H9 (cell line): ENCODE results near the gene OSTN. TPM values are rescaled to one million over a fixed set of nuclear protein-coding genes. Genes with fewer than 3 reads are reported as not detected.

ENCODE experiments used
- DNase-seq: peaks from one replicate; pipeline ENCODE4 v3.0.0-alpha.2; 2017
- H2AFZ ChIP-seq: one replicate; pipeline ENCODE4 v1.6.1; 2013; ENCODE audit warnings: mild to moderate bottlenecking, low read length, control low read depth, moderate library complexity
- H2AK5ac ChIP-seq: 2 replicates; pipeline ENCODE4 v1.6.1; 2013; ENCODE audit warnings: low read length, control low read depth, mixed read lengths; ENCODE audit not compliant: insufficient read length
- H2BK120ac ChIP-seq: one replicate; pipeline ENCODE4 v1.6.1; 2013; ENCODE audit warnings: low read depth, mild to moderate bottlenecking, low read length, control low read depth, inconsistent platforms; ENCODE audit not compliant: poor library complexity, severe bottlenecking
- H2BK12ac ChIP-seq: 2 replicates; pipeline ENCODE4 v1.6.1; 2013; ENCODE audit warnings: low read length, control low read depth, mixed read lengths, low read depth; ENCODE audit not compliant: insufficient read length
- H2BK15ac ChIP-seq: 2 replicates; pipeline ENCODE4 v1.6.1; 2013; ENCODE audit warnings: low read depth, low read length, control low read depth
- H2BK20ac ChIP-seq: one replicate; pipeline ENCODE4 v1.6.1; 2013; ENCODE audit warnings: low read depth, mild to moderate bottlenecking, low read length, control low read depth, inconsistent platforms; ENCODE audit not compliant: poor library complexity, severe bottlenecking
- H2BK5ac ChIP-seq: 2 replicates; pipeline ENCODE4 v1.6.1; 2013; ENCODE audit warnings: low read length, control low read depth, mixed read lengths; ENCODE audit not compliant: insufficient read length
- H3K14ac ChIP-seq: 2 replicates; pipeline ENCODE4 v1.6.1; 2013; ENCODE audit warnings: low read length, control low read depth; ENCODE audit not compliant: insufficient read depth
- H3K18ac ChIP-seq: 2 replicates; pipeline ENCODE4 v1.6.1; 2013; ENCODE audit warnings: low read depth, mild to moderate bottlenecking, mixed read lengths, low read length, control low read depth; ENCODE audit not compliant: insufficient read length
- H3K23ac ChIP-seq: 2 replicates; pipeline ENCODE4 v1.6.1; 2013; ENCODE audit warnings: low read length, control low read depth, mixed read lengths, low read depth; ENCODE audit not compliant: insufficient read length
- H3K23me2 ChIP-seq: 2 replicates; pipeline ENCODE4 v1.6.1; 2013; ENCODE audit warnings: low read depth, mild to moderate bottlenecking, mixed read lengths, low read length, control low read depth; ENCODE audit not compliant: insufficient read length, poor library complexity, severe bottlenecking
- H3K27ac ChIP-seq: 2 replicates; pipeline ENCODE4 v1.5.1; 2013; ENCODE audit warnings: low read length, control low read depth, mixed read lengths, low read depth; ENCODE audit not compliant: insufficient read length
- H3K27me3 ChIP-seq: 2 replicates; pipeline ENCODE4 v1.6.1; 2013; ENCODE audit warnings: low read length, control low read depth, inconsistent platforms; ENCODE audit not compliant: insufficient read depth
- H3K4ac ChIP-seq: 2 replicates; pipeline ENCODE4 v1.6.1; 2013; ENCODE audit warnings: low read depth, mild to moderate bottlenecking, control low read depth, inconsistent platforms, low read length, moderate library complexity
- H3K4me1 ChIP-seq: 2 replicates; pipeline ENCODE4 v1.6.1; 2013; ENCODE audit warnings: low read length, control low read depth, inconsistent platforms; ENCODE audit not compliant: insufficient read depth
- H3K4me2 ChIP-seq: 2 replicates; pipeline ENCODE4 v1.6.1; 2013; ENCODE audit warnings: low read length, control low read depth, mixed read lengths; ENCODE audit not compliant: insufficient read length, insufficient read depth
- H3K56ac ChIP-seq: 2 replicates; pipeline ENCODE4 v1.6.1; 2013; ENCODE audit warnings: low read depth, mild to moderate bottlenecking, mixed read lengths, low read length, control low read depth; ENCODE audit not compliant: insufficient read length
- H3K79me1 ChIP-seq: 2 replicates; pipeline ENCODE4 v1.6.1; 2013; ENCODE audit warnings: low read depth, mild to moderate bottlenecking, moderate library complexity, low read length, control low read depth, inconsistent platforms; ENCODE audit not compliant: insufficient read depth, poor library complexity, severe bottlenecking
- H3K79me2 ChIP-seq: 2 replicates; pipeline ENCODE4 v1.6.1; 2013; ENCODE audit warnings: low read length, control low read depth, inconsistent platforms; ENCODE audit not compliant: insufficient read depth
- H3K9ac ChIP-seq: 2 replicates; pipeline ENCODE4 v1.6.1; 2013; ENCODE audit warnings: low read length, control low read depth, mixed read lengths; ENCODE audit not compliant: insufficient read length; ENCODE audit errors: extremely low read depth
- H3K9me3 ChIP-seq: one replicate; pipeline ENCODE4 v1.6.1; 2013; ENCODE audit warnings: low read depth, low read length, inconsistent platforms; ENCODE audit not compliant: control insufficient read depth
- H3T11ph ChIP-seq: one replicate; pipeline ENCODE4 v1.6.1; 2013; ENCODE audit warnings: mild to moderate bottlenecking, low read length, control low read depth, inconsistent platforms
- H4K20me1 ChIP-seq: one replicate; pipeline ENCODE4 v1.6.1; 2013; ENCODE audit not compliant: control insufficient read depth, insufficient read length, insufficient read depth
- H4K5ac ChIP-seq: 2 replicates; pipeline ENCODE4 v1.6.1; 2013; ENCODE audit warnings: low read depth, mild to moderate bottlenecking, mixed read lengths, low read length, control low read depth; ENCODE audit not compliant: insufficient read length
- H4K8ac ChIP-seq: replicated peaks from 2 replicates; pipeline ENCODE4 v1.6.1; 2013; ENCODE audit warnings: low read length, control low read depth, mixed read lengths, low read depth; ENCODE audit not compliant: insufficient read length
- H4K91ac ChIP-seq: 2 replicates; pipeline ENCODE4 v1.6.1; 2013; ENCODE audit warnings: low read depth, mild to moderate bottlenecking, moderate library complexity, mixed read lengths, low read length, control low read depth; ENCODE audit not compliant: insufficient read length
- H3K27ac Mint-ChIP-seq, 3 experiments: 2 replicates in 2 of 3; 3 replicates in 1 of 3; pipeline ENCODE4 v1.8.0; 2020 to 2021; ENCODE audit warnings: mixed read lengths in 3 of 3, mild to moderate bottlenecking in 1 of 3, moderate library complexity in 1 of 3
- H3K27me3 Mint-ChIP-seq: 2 replicates; pipeline ENCODE4 v1.8.0; 2021; ENCODE audit warnings: low read depth, mild to moderate bottlenecking, moderate library complexity, mixed read lengths
- H3K36me3 Mint-ChIP-seq, 3 experiments: 2 replicates in 2 of 3; 3 replicates in 1 of 3; pipeline ENCODE4 v1.8.0; 2020 to 2021; ENCODE audit warnings: low read depth in 3 of 3, mixed read lengths in 3 of 3; ENCODE audit not compliant: insufficient read depth in 1 of 3
- H3K4me1 Mint-ChIP-seq, 2 experiments: 2 replicates each; pipeline ENCODE4 v1.8.0; 2020; ENCODE audit warnings: mixed read lengths in 2 of 2
- H3K4me3 Mint-ChIP-seq, 2 experiments: 2 replicates in 1 of 2; 3 replicates in 1 of 2; pipeline ENCODE4 v1.8.0; 2020 to 2021; ENCODE audit warnings: mild to moderate bottlenecking in 2 of 2, mixed read lengths in 2 of 2, moderate library complexity in 1 of 2
- H3K9me3 Mint-ChIP-seq, 2 experiments: 2 replicates in 1 of 2; 3 replicates in 1 of 2; pipeline ENCODE4 v1.8.0; 2020; ENCODE audit warnings: mild to moderate bottlenecking in 2 of 2, mixed read lengths in 2 of 2, moderate library complexity in 1 of 2
- WGBS: extraction: QIAGEN DNeasy Blood & Tissue Kit; methylation state at CpG from one replicate; pipeline ENCODE4 v1.1.7; 2013; ENCODE audit warnings: missing lambda C conversion rate, low lambda C conversion rate, mixed read lengths; ENCODE audit not compliant: insufficient read length; ENCODE audit errors: extremely low coverage; 5-methylcytosine and 5-hydroxymethylcytosine counted together
- total RNA-seq: library from RNA; stranded (reverse); gene quantifications from 2 replicates; pipeline ENCODE4 v1.2.1, GENCODE V29; 2021
- TF ChIP-seq, protein P1 (sequence below): fragments of 200-600 bp; sonication (generic); conservative IDR thresholded peaks from 3 replicates; pipeline ENCODE4 v1.8.0; 2021; ENCODE audit warnings: antibody characterized with exemption, mild to moderate bottlenecking

Gene OSTN
- total RNA-seq, 1 experiment from 2014 or later, result 0.07 TPM

DNA sequence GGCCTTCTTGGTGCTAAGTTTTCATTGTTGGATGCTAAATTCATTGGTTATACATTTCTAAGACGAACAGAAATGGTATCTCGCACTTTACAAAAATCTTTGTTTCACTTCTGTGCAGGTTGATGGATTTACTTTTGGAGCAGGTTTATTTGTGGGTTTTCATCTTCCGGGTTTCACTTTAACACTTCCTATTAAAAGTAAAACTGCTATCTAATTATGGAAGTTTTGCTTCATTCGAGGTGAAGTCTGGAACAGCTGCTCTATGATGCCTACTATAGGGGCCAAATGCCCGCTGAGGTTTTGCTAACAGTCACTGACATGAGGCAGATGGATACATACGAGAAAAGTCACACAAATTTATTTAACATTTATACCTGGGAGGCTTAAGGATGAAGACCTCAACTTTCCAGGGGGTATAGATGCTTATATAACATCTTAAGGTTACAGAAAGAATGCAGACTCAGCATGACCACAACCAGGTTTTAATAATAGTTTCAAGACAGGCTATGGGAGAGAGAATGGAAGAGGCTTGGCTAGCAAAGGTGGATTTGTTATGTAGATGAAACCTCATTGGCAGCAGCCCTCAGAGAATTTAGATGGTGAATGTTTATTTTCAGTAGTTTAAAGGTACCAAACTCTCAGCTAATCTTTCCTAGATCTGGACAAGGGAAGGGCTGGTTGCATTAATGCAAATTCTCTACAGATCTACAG, 54.2 kb downstream of the OSTN start:
- WGBS, result no CpG with 5 or more reads among the region's 6 CpGs
- TF ChIP-seq, protein P1, sequence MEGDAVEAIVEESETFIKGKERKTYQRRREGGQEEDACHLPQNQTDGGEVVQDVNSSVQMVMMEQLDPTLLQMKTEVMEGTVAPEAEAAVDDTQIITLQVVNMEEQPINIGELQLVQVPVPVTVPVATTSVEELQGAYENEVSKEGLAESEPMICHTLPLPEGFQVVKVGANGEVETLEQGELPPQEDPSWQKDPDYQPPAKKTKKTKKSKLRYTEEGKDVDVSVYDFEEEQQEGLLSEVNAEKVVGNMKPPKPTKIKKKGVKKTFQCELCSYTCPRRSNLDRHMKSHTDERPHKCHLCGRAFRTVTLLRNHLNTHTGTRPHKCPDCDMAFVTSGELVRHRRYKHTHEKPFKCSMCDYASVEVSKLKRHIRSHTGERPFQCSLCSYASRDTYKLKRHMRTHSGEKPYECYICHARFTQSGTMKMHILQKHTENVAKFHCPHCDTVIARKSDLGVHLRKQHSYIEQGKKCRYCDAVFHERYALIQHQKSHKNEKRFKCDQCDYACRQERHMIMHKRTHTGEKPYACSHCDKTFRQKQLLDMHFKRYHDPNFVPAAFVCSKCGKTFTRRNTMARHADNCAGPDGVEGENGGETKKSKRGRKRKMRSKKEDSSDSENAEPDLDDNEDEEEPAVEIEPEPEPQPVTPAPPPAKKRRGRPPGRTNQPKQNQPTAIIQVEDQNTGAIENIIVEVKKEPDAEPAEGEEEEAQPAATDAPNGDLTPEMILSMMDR, result no peak
- DNase-seq, result no peak
- H4K5ac ChIP-seq, result no peak overlapping the region
- no peaks in the 10 kb centered on the region for H3K9me3 ChIP-seq
- H2BK20ac ChIP-seq, result no peak overlapping the region
- H3K27me3 ChIP-seq, result no peaks in the 10 kb centered on the region
- peaks cover 50 to 71% of the 10 kb centered on the region in 2 experiments for H3K4me1 Mint-ChIP-seq
- H2AFZ ChIP-seq, result no peak overlapping the region
- H3K56ac ChIP-seq, result no peak overlapping the region
- no peaks in the 10 kb centered on the region for H4K20me1 ChIP-seq
- H3K14ac ChIP-seq, result no peak overlapping the region
- no peaks in the 10 kb centered on the region; a peak in 1 of 7 replicates for H3K36me3 Mint-ChIP-seq
- H4K91ac ChIP-seq, result no peak overlapping the region
- no peak overlapping the region for H2BK15ac ChIP-seq
- no peak overlapping the region for H2BK120ac ChIP-seq
- H3K79me1 ChIP-seq, result no peaks in the 10 kb centered on the region
- H3K9ac ChIP-seq, result no peak overlapping the region
- H3K4ac ChIP-seq, result no peak overlapping the region
- no peak overlapping the region for H4K8ac ChIP-seq
- no peak overlapping the region for H3K23ac ChIP-seq
- peak overlapping the region; percentile 92 to 97 (median 95); a peak in 6 of 7 replicates for H3K27ac Mint-ChIP-seq
- no peak overlapping the region for H3K27ac ChIP-seq
- H3K4me3 Mint-ChIP-seq, result peak overlapping the region in 1 of 2 experiments; percentile 50; a peak in 2 of 5 replicates
- H3T11ph ChIP-seq, result no peak overlapping the region
- H2AK5ac ChIP-seq, result no peak overlapping the region
- no peaks in the 10 kb centered on the region for H3K79me2 ChIP-seq
- H2BK12ac ChIP-seq, result no peak overlapping the region
- H2BK5ac ChIP-seq, result no peak overlapping the region
- H3K9me3 Mint-ChIP-seq, result no peaks in the 10 kb centered on the region; a peak in 1 of 5 replicates
- H3K18ac ChIP-seq, result no peak overlapping the region
- H3K23me2 ChIP-seq, result no peaks in the 10 kb centered on the region
- no peaks in the 10 kb centered on the region for H3K27me3 Mint-ChIP-seq
- H3K4me1 ChIP-seq, result peaks cover 9% of the 10 kb centered on the region; the same call in 1 of the 2 replicates
- H3K4me2 ChIP-seq, result no peak overlapping the region
